HG03571 (cell line): ENCODE data around the gene CHKA.
"Not testable (repeated sequence)": the region's sequence is repeated elsewhere in the genome, so short reads cannot be mapped to it uniquely, and the experiment has no call there.

Source experiments
- ATAC-seq: cut with Tn5 transposase; IDR thresholded peaks from one replicate; pipeline ENCODE4 v1.9.1; 2021; ENCODE audit not compliant: unreplicated experiment

CHKA gene

GRCh38 chr11:68116974-68117373, 4.2 kb downstream of the CHKA start:
- ATAC-seq = no peak

GRCh38 chr11:68116126-68116525, 5.1 kb downstream of the CHKA start:
- no peak for ATAC-seq

- ATAC-seq = no peak
Observed at GRCh38 chr11:68115285-68115684, 5.9 kb downstream of the CHKA start.

GRCh38 chr11:68113986-68114385, 7.2 kb downstream of the CHKA start:
- ATAC-seq = no peak

GRCh38 chr11:68107689-68108088, 13.5 kb downstream of the CHKA start:
- ATAC-seq = no peak

GRCh38 chr11:68106165-68106940, 14.8 kb downstream of the CHKA start:
- no peak for ATAC-seq

- no peak for ATAC-seq
Observed at GRCh38 chr11:68099474-68100405, 21.4 kb downstream of the CHKA start.

- ATAC-seq = no peak
Observed at GRCh38 chr11:68099057-68099456, 22.1 kb downstream of the CHKA start.

GRCh38 chr11:68096962-68097361, 24.2 kb downstream of the CHKA start:
- no peak for ATAC-seq

- no peak for ATAC-seq
Observed at GRCh38 chr11:68093565-68093964, 27.6 kb downstream of the CHKA start.

GRCh38 chr11:68092946-68093345, 28.2 kb downstream of the CHKA start:
- ATAC-seq = not testable (repeated sequence)

GRCh38 chr11:68092411-68092810, 28.8 kb downstream of the CHKA start:
- no peak for ATAC-seq

- no peak for ATAC-seq
Observed at GRCh38 chr11:68090706-68091105, 30.5 kb downstream of the CHKA start.

- ATAC-seq = no peak
Observed at GRCh38 chr11:68090287-68090686, 30.9 kb downstream of the CHKA start.

GRCh38 chr11:68089679-68090078, 31.5 kb downstream of the CHKA start:
- no peak for ATAC-seq

- ATAC-seq = no peak
Observed at GRCh38 chr11:68083517-68083916, 37.7 kb downstream of the CHKA start.

GRCh38 chr11:68082481-68082880, 38.7 kb downstream of the CHKA start:
- ATAC-seq = no peak

GRCh38 chr11:68081691-68082090, 39.5 kb downstream of the CHKA start:
- no peak for ATAC-seq

- no peak for ATAC-seq
Observed at GRCh38 chr11:68080860-68081259, 40.3 kb downstream of the CHKA start.

- peak; percentile 82 for ATAC-seq
Observed at GRCh38 chr11:68077617-68078582, 43.3 kb downstream of the CHKA start.
